HG03066 (cell line): ENCODE results near the gene DHRS12.

ENCODE experiments used
- ATAC-seq: cut with Tn5 transposase; IDR thresholded peaks from one replicate; pipeline ENCODE4 v1.9.1; 2021; ENCODE audit warnings: low read depth; ENCODE audit not compliant: unreplicated experiment

Gene DHRS12

GRCh38 chr13:51784097-51784496, 19.9 kb downstream of the DHRS12 start:
- ATAC-seq, result no peak

GRCh38 chr13:51783428-51784094, 20.4 kb downstream of the DHRS12 start:
- no peak for ATAC-seq

GRCh38 chr13:51782026-51782710, 21.8 kb downstream of the DHRS12 start:
- no peak for ATAC-seq

- no peak for ATAC-seq
Measured at GRCh38 chr13:51781246-51782022, 22.5 kb downstream of the DHRS12 start.

- no peak for ATAC-seq
Measured at GRCh38 chr13:51780099-51780498, 23.9 kb downstream of the DHRS12 start.

GRCh38 chr13:51778392-51778791, 25.6 kb downstream of the DHRS12 start:
- ATAC-seq, result no peak

GRCh38 chr13:51777921-51778320, 26.0 kb downstream of the DHRS12 start:
- no peak for ATAC-seq

- no peak for ATAC-seq
Measured at GRCh38 chr13:51776179-51776578, 27.8 kb downstream of the DHRS12 start.

GRCh38 chr13:51773515-51773914, 30.4 kb downstream of the DHRS12 start:
- no peak for ATAC-seq

- ATAC-seq, result no peak
Measured at GRCh38 chr13:51772781-51773180, 31.2 kb downstream of the DHRS12 start.

GRCh38 chr13:51772105-51772455, 31.9 kb downstream of the DHRS12 start:
- ATAC-seq, result no peak

- ATAC-seq, result no peak
Measured at GRCh38 chr13:51771418-51772104, 32.4 kb downstream of the DHRS12 start.

GRCh38 chr13:51770681-51771417, 33.1 kb downstream of the DHRS12 start:
- no peak for ATAC-seq

GRCh38 chr13:51770160-51770559, 33.8 kb downstream of the DHRS12 start:
- ATAC-seq, result no peak

GRCh38 chr13:51769455-51770127, 34.4 kb downstream of the DHRS12 start:
- no peak for ATAC-seq

GRCh38 chr13:51768976-51769375, 35.0 kb downstream of the DHRS12 start:
- no peak for ATAC-seq

- no peak for ATAC-seq
Measured at GRCh38 chr13:51768378-51768921, 35.5 kb downstream of the DHRS12 start.

GRCh38 chr13:51767100-51767499, 36.9 kb downstream of the DHRS12 start:
- ATAC-seq, result no peak

GRCh38 chr13:51765142-51765515, 38.8 kb downstream of the DHRS12 start:
- no peak for ATAC-seq
